Right lobe of liver (tissue), 4 donors: ENCODE measurements around the gene VWA5B2.

Experiments
- POLR2A ChIP-seq: fragments of 450-650 bp; IDR thresholded peaks from one replicate; pipeline ENCODE4 v1.6.1; 2017; ENCODE audit warnings: antibody characterized with exemption, mild to moderate bottlenecking
- TF ChIP-seq, protein P1 (sequence below), 4 donors: fragments of 200-600 bp in 3 of 4; fragments of 450-650 bp in 1 of 4; IDR thresholded peaks; one replicate each; pipeline versions ENCODE4 v1.5.1 to v1.8.0; 2016 to 2022; ENCODE audit warnings: antibody characterized with exemption in 4 of 4, mild to moderate bottlenecking in 2 of 4
- donor health status: DM: no; HTN: no; CAD: no.
- donor health status: DM: no; HTN: no; CAD: no.
- donor health status: DM: no; HTN: yes; CAD: no.

DNA sequence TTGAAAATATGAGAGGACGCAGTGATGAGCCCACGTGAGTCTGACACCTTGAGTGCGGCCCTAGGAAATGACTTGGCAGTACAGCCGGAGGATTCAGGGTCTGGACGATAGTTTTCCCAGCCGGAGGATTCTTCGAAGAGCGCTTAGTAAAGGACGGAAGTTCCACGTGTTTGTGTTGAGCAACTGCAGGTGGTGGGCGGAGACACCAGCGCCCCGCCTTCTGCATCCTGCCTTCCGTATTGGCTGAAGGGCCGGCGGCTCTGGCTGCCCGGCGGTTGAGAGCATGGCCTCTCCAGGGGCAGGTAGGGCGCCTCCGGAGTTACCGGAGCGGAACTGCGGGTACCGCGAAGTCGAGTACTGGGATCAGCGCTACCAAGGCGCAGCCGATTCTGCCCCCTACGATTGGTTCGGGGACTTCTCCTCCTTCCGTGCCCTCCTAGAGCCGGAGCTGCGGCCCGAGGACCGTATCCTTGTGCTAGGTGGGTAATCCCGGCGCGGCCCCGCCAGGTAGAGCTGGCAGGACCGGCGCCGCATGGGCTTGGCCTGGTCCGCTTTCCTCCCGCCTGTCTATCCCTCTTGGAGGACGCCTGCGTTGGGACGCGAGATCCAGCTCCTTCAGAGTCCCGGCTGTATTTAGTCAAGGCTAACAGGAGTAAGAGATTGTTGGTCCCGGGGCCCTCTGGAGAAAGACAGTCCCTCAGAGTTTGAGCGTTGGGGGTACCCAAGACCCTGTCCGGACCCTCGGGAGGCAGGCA, 20.2 kb downstream of the VWA5B2 start, which contains the start of gene EEF1AKMT4:
- TF ChIP-seq, protein P1, sequence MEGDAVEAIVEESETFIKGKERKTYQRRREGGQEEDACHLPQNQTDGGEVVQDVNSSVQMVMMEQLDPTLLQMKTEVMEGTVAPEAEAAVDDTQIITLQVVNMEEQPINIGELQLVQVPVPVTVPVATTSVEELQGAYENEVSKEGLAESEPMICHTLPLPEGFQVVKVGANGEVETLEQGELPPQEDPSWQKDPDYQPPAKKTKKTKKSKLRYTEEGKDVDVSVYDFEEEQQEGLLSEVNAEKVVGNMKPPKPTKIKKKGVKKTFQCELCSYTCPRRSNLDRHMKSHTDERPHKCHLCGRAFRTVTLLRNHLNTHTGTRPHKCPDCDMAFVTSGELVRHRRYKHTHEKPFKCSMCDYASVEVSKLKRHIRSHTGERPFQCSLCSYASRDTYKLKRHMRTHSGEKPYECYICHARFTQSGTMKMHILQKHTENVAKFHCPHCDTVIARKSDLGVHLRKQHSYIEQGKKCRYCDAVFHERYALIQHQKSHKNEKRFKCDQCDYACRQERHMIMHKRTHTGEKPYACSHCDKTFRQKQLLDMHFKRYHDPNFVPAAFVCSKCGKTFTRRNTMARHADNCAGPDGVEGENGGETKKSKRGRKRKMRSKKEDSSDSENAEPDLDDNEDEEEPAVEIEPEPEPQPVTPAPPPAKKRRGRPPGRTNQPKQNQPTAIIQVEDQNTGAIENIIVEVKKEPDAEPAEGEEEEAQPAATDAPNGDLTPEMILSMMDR (IDR thresholded peaks at IDR 0.05) = peak; percentile 55 to 60 (median 58)
- peak; percentile 77 for TF ChIP-seq POLR2A
